Neural progenitor cell (in vitro differentiated cells): ENCODE data around the gene FAM221B. TPM values are rescaled to one million over a fixed set of nuclear protein-coding genes. Genes with fewer than 3 reads are reported as not detected.

ENCODE experiments used
- DNase-seq: peaks from one replicate; pipeline ENCODE4 v3.0.0-alpha.2; 2016; ENCODE audit warnings: low spot score
- H2AFZ ChIP-seq: fragments of 200-600 bp; sonication (generic); replicated peaks from 2 replicates; pipeline ENCODE4 v1.6.1; 2016; ENCODE audit warnings: antibody characterized with exemption
- H3F3A ChIP-seq: fragments of 200-600 bp; sonication (generic); 2 replicates; pipeline ENCODE4 v1.6.1; 2016; ENCODE audit warnings: antibody characterized with exemption, low read depth
- H3K27ac ChIP-seq: fragments of 200-600 bp; sonication (generic); 2 replicates; pipeline ENCODE4 v1.5.1; 2016; ENCODE audit warnings: mild to moderate bottlenecking
- H3K27me3 ChIP-seq: fragments of 200-600 bp; sonication (generic); 2 replicates; pipeline ENCODE4 v1.6.1; 2016; ENCODE audit warnings: mild to moderate bottlenecking, moderate library complexity
- H3K36me3 ChIP-seq: fragments of 200-600 bp; sonication (generic); 2 replicates; pipeline ENCODE4 v1.5.1; 2016
- H3K4me1 ChIP-seq: fragments of 200-600 bp; sonication (generic); 2 replicates; pipeline ENCODE4 v1.6.1; 2016; ENCODE audit warnings: mixed run types
- H3K4me2 ChIP-seq: fragments of 200-600 bp; sonication (generic); 2 replicates; pipeline ENCODE4 v1.6.1; 2016
- H3K4me3 ChIP-seq: fragments of 200-600 bp; sonication (generic); 2 replicates; pipeline ENCODE4 v1.5.1; 2016
- H3K79me2 ChIP-seq: fragments of 200-600 bp; sonication (generic); 2 replicates; pipeline ENCODE4 v1.6.1; 2016; ENCODE audit warnings: low read depth
- H3K9ac ChIP-seq: fragments of 200-600 bp; sonication (generic); 2 replicates; pipeline ENCODE4 v1.6.1; 2016
- H3K9me3 ChIP-seq: fragments of 200-600 bp; sonication (generic); 2 replicates; pipeline ENCODE4 v1.5.1; 2016; ENCODE audit warnings: low read depth
- H4K20me1 ChIP-seq: fragments of 200-600 bp; sonication (generic); 2 replicates; pipeline ENCODE4 v1.6.1; 2016; ENCODE audit warnings: low read depth
- H3K27ac Mint-ChIP-seq: 3 replicates; pipeline ENCODE4 v1.8.0; 2021; ENCODE audit warnings: mixed read lengths
- H3K27me3 Mint-ChIP-seq: 2 replicates; pipeline ENCODE4 v1.8.0; 2022; ENCODE audit warnings: low read depth, mild to moderate bottlenecking, inconsistent platforms, moderate library complexity, mixed read lengths; ENCODE audit not compliant: insufficient read depth
- H3K36me3 Mint-ChIP-seq: 3 replicates; pipeline ENCODE4 v1.8.0; 2021; ENCODE audit warnings: mixed read lengths
- H3K4me1 Mint-ChIP-seq: 3 replicates; pipeline ENCODE4 v1.8.0; 2021; ENCODE audit warnings: mixed read lengths
- H3K4me3 Mint-ChIP-seq: 3 replicates; pipeline ENCODE4 v1.8.0; 2021; ENCODE audit warnings: mild to moderate bottlenecking, moderate library complexity, mixed read lengths
- H3K9me3 Mint-ChIP-seq: 3 replicates; pipeline ENCODE4 v1.8.0; 2020; ENCODE audit warnings: mixed read lengths
- CTCF ChIP-seq: fragments of 200-600 bp; sonication (generic); IDR thresholded peaks from 2 replicates; pipeline ENCODE4 v1.5.1; 2017; ENCODE audit warnings: antibody characterized with exemption, mild to moderate bottlenecking
- EZH2 ChIP-seq: fragments of 200-600 bp; sonication (generic); IDR thresholded peaks from 2 replicates; pipeline ENCODE4 v1.6.1; 2017; ENCODE audit warnings: antibody characterized with exemption, mild to moderate bottlenecking, moderate library complexity
- EZH2phosphoT487 ChIP-seq: fragments of 200-600 bp; sonication (generic); IDR thresholded peaks from 2 replicates; pipeline ENCODE4 v1.6.1; 2017; ENCODE audit warnings: antibody characterized with exemption
- total RNA-seq: library from RNA; depleted of rRNA; stranded (reverse); fragments of >200 nt; gene quantifications from 2 replicates; pipeline ENCODE4 v1.2.3, GENCODE V29; 2015; ENCODE audit warnings: low replicate concordance

Gene FAM221B
- total RNA-seq, 1 donor from 2014 or later = not detected

- Histone ChIP-seq H3K79me2 (no peaks in the 10 kb centered on the region), H3K4me1 (peaks cover under 1% of the 10 kb centered on the region), H4K20me1 (peaks cover 7% of the 10 kb centered on the region), H3K4me2 (no peak overlapping the region), H2AFZ (no peak overlapping the region), H3K27ac (no peak overlapping the region), H3K27me3 (no peaks in the 10 kb centered on the region), H3K9me3 (no peaks in the 10 kb centered on the region), H3K36me3 (no peaks in the 10 kb centered on the region), H3F3A (no peaks in the 10 kb centered on the region), H3K4me3 (no peak overlapping the region), H3K9ac (no peak overlapping the region)
- H3K27ac Mint-ChIP-seq = no peak overlapping the region
- peaks cover 29% of the 10 kb centered on the region for H3K4me1 Mint-ChIP-seq
- no peak for TF ChIP-seq EZH2phosphoT487
- TF ChIP-seq EZH2 = no peak
- peak; percentile 55 for TF ChIP-seq CTCF
- H3K4me3 Mint-ChIP-seq = no peak overlapping the region
- H3K27me3 Mint-ChIP-seq = peaks cover 2% of the 10 kb centered on the region
- peak; percentile 42 for DNase-seq
- H3K36me3 Mint-ChIP-seq = peaks cover 4% of the 10 kb centered on the region
- H3K9me3 Mint-ChIP-seq = no peaks in the 10 kb centered on the region
Observed at GRCh38 chr9:35835216-35835632, 6.7 kb upstream of the FAM221B start.

- Mint-ChIP-seq H3K27me3 (peaks cover 2% of the 10 kb centered on the region), H3K4me3 (no peak overlapping the region), H3K27ac (peak overlapping the region; percentile 46), H3K36me3 (peaks cover 4% of the 10 kb centered on the region), H3K9me3 (no peaks in the 10 kb centered on the region), H3K4me1 (peaks cover 32% of the 10 kb centered on the region)
- Histone ChIP-seq H3K4me2 (no peak overlapping the region), H3K9ac (no peak overlapping the region), H3K79me2 (no peaks in the 10 kb centered on the region), H3K27me3 (no peaks in the 10 kb centered on the region), H2AFZ (no peak overlapping the region), H3K9me3 (no peaks in the 10 kb centered on the region), H3K4me1 (peaks cover 7% of the 10 kb centered on the region), H3K4me3 (no peak overlapping the region), H3K36me3 (no peaks in the 10 kb centered on the region), H4K20me1 (peaks cover 7% of the 10 kb centered on the region), H3K27ac (no peak overlapping the region), H3F3A (peaks cover 2% of the 10 kb centered on the region)
- no peak for DNase-seq
- TF ChIP-seq EZH2phosphoT487 (no peak), CTCF (no peak), EZH2 (no peak)
Observed at GRCh38 chr9:35834260-35835215, 6.0 kb upstream of the FAM221B start.

- no peak for DNase-seq
- Histone ChIP-seq H3K27ac (no peak overlapping the region), H3K4me3 (no peak overlapping the region), H4K20me1 (peaks cover 3% of the 10 kb centered on the region), H2AFZ (no peak overlapping the region), H3K27me3 (no peaks in the 10 kb centered on the region), H3K9me3 (no peaks in the 10 kb centered on the region), H3K4me2 (no peak overlapping the region), H3K79me2 (no peaks in the 10 kb centered on the region), H3F3A (peaks cover 11% of the 10 kb centered on the region), H3K9ac (no peak overlapping the region), H3K4me1 (peaks cover 11% of the 10 kb centered on the region), H3K36me3 (no peaks in the 10 kb centered on the region)
- TF ChIP-seq EZH2phosphoT487 = no peak
- no peak for TF ChIP-seq CTCF
- TF ChIP-seq EZH2 = no peak
- no peak overlapping the region for H3K27ac Mint-ChIP-seq
- H3K36me3 Mint-ChIP-seq = peaks cover 4% of the 10 kb centered on the region
- no peaks in the 10 kb centered on the region for H3K9me3 Mint-ChIP-seq
- peaks cover 41% of the 10 kb centered on the region for H3K4me1 Mint-ChIP-seq
- H3K4me3 Mint-ChIP-seq = no peak overlapping the region
- H3K27me3 Mint-ChIP-seq = peaks cover 5% of the 10 kb centered on the region
Observed at GRCh38 chr9:35832814-35833213, 4.3 kb upstream of the FAM221B start.
